CD4-positive, alpha-beta T cell treated with Interferon gamma for 1 hour (primary cell): ENCODE measurements around the gene ADCY9.

Experiments used
- DNase-seq: peaks from one replicate; pipeline ENCODE4 v3.0.0-alpha.2; 2020

The ADCY9 gene

GRCh38 chr16:4025428-4025827 lies 90.8 kb downstream of the ADCY9 start:
- no peak for DNase-seq

DNA sequence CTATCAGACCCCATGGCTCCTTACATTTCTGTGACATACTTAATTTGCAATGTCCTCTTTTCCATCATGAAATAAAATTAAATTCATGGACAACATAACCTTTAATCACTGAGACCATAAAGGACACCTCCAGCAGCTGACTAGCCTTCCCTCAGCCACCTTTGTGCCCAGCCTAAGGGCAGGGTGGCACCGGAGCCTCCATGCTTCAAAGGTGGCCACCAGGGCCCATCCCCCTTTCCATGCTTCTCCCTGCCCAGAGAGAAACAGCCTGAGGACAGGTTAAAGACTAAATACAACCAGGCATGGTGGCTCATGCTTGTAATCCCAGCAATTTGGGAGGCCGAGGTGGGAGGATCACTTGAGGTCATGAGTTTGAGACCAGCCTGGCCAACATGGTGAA lies 94.3 kb downstream of the ADCY9 start:
- DNase-seq, result no peak

DNA sequence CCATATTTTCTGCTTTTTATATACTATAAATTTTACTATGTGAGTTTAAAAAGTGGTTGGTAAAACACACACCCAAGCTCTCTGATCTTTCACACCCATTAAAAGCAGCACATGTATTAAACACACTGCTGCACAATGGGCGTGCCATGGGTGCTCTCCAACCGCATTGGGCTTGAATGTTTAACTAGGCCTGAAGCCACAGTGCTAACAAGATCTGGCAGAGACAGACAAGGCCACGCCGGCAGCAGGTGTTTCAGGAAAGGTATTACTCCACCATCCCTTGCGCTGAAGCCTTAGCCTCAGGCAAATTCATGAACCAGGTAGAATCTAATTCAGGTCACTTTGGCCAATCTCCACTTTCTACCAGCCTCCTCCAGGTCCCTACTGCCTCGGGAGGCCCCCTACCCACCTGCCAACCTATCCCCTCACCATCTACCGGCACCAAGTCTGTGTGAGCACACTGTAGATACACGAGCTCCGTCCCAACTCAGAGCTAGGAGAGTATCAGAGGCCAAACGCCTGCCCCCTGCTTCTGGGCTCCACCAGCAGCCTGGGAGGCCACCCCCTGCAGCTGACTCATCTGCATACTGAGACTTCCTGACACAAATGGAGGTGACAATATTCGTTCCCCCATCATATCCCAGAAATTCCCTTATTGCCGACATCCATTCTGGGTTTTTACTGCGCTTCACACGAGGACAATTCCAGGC lies 95.0 kb downstream of the ADCY9 start:
- no peak for DNase-seq

- no peak for DNase-seq
These were observed 96.9 kb downstream of the ADCY9 start for GRCh38 chr16:4019371-4019791.

DNA sequence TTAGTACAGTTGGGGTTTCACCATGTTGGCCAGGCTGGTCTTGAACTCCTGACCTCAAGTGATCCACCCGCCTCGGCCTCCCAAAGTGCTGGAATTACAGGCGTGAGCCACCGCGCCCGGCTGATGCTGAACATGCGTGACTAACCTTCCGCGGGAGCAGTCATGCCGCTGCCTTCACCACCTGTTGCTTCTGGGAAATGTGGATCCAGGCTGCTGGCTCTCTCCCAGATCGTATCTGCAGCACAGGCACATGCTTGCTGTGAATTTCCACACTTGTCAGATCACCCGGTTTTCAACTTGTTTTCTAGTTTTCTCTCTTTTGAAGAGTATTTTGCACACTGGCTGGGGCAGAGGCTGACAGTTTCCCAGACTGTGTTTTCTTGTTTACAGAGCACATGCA lies 97.9 kb downstream of the ADCY9 start:
- no peak for DNase-seq

- no peak for DNase-seq
These were observed 98.4 kb downstream of the ADCY9 start for GRCh38 chr16:4017807-4018206.

- peak; percentile 15 for DNase-seq
These were observed 99.6 kb downstream of the ADCY9 start for GRCh38 chr16:4016658-4017057.

DNA sequence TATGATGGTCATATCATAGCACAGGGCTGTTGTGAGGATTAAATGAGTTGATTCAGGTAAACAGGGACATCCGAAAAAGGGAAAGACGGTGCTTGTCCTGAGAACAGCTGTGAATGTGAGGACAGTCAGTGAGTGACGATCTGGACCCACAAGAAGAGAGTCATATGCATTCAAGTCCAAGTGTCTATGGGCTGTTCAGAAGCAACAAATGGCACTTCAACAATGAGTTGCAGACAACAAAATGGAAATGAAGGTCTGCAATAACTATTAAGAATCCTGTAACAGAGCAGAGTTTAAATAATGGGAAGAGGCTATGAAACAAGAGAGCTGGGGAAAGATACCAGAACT lies 100.3 kb downstream of the ADCY9 start:
- no peak for DNase-seq

DNA sequence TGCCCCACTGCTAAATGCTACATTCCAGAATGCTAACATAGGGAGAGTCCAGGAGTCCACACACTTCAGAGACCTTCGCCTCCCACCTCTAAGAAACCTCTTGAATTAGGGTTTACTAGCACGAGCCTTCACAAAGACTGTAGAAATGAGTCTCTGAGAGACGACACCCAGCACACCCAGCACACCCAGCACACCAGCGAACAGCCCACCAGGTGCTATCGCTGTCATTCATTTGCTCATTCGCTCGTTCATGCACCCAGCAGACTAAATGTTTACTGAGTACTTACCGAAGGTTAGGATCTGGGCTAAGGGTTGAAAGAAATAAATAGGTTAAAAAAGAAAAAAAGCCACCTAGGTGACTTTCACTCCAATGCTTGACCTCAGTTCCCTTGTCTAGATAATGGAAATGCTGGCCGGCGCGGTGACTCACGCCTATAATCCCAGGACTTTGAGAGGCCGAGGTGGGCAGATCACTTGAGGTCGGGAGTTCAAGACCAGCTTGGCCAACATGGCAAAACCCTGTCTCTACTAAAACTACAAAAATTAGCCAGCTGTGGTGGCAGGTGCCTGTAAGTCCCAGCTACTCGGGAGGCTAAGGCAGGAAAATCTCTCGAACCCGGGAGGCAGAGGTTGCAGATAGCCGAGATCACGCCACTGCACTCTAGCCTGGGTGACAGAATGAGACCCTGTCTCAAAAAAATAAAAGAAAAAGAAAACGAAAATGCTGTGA lies 100.8 kb downstream of the ADCY9 start:
- no peak for DNase-seq

DNA sequence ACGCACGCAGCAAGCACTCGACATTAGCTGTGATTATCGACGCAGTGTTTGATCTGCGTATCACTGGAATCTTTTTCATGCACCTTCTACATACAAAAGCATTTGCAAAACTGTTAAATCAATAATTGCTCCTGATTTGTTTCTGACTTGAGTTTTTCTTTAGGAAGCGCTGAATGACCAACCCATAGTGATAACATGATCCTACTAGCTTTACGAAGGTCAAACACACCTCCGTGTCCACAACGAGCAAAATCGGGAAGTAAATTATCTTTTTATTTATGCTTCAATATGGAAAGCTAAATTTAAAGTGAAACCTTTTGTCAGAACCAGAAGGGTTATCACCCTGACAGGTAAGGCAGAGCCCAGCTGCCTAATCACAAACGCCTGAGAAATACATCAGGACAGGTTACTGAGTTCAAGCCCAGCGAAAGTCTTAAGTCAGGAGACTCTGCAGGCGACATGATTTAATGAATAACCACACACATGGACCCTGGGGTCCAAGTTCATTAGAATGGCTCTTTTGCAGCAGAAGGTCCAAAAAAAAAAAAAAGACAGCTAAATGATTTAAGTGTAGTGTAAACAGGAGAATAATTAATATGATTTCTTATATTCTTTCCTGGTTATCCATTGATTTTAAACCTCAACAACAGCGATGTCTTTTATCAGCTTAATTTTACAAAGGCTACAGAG lies 104.2 kb downstream of the ADCY9 start:
- no peak for DNase-seq

DNA sequence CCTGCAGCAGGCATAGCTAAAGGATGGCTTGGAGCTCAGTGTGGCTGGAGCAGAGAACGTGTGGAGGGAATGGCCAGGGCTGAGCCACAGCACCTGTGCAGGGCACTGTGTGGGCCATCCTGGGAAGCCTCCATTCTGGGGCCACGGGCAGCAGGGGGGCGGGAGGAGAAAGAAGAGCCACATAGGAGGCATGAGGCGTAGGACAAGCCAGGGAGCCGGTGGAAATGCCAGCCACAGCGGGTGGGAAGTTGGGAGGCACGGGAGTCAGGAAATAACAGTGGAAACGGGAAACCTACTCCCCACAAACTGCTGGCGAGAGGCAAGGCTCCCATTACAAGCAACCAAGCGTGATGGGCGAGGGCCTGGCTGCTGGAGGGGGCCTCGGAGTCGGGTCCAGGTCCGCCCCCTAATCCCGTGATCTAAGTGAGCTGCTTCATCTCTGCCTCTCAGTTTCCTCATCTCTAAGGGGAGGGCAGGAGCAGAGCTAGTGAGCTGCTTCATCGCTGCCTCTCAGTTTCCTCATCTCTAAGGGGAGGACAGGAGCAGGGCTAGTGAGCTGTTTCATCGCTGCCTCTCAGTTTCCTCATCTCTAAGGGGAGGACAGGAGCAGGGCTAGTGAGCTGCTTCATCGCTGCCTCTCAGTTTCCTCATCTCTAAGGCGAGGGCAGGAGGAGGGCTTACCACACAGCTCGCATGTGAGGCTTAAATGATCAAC lies 104.9 kb downstream of the ADCY9 start:
- peak; percentile 31 for DNase-seq

DNA sequence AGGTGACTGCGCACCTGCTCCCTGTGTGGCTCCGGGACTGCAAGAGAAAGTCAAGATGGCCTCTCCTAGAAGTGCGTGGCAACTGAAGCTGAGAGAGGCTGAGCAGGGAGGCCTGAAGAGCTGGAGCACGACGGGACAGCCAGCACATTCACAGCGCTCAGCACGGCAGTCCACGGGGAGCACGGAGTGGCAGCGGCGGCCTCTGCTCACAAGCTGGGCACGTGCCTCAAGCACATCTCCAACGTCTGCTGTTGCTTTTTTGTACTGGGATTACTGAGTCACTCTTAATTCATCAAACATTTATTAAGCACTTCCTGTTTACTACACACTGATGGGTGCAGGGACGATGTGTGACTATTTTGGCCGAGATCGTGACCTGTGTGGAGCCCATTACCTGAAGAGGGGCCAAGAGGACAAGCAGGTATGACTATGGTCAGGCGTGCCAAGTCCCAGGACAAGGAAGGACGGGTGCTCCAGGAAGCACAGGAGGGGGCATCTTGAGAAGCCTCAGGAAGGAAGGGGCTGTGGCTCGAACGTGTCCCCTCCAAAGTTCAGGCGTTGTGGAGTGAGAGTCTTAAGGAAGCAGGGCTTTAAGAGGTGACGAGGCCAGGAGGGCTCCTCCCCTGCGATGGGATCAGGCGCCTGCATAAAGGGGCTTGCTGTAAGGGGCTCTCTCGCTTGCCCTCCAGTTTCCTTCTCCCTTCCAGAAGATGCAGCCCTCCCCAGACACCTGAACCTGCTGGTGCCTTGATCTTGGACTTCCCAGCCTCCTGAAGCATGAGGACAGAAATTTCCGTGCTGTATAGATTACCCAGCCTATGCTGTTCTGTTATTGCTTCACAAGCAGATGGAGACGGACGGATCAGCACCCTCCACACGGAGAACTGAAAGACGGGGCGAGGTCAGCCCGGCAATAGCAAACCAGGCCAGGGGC lies 105.8 kb downstream of the ADCY9 start:
- no peak for DNase-seq

- no peak for DNase-seq
These were observed 107.1 kb downstream of the ADCY9 start for GRCh38 chr16:4009177-4009576.

DNA sequence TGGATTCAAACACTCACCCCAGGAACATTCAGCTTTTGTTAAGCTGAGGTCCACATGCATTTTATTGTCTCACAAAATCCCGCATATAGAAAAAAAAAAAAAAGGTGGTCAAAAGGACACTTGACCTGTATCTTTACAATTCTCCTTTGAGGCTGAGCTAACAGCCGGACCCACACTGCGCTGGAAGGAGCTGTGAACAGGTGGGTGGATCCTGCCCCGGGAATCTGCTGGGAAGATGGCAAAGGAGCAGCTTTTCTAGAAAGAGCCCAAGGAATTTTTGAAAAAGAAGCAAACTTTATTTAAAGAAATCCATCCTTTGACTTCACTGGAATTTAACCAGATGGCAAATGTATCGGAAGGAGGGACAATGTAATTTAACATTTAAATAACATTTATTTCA lies 108.1 kb downstream of the ADCY9 start:
- no peak for DNase-seq

DNA sequence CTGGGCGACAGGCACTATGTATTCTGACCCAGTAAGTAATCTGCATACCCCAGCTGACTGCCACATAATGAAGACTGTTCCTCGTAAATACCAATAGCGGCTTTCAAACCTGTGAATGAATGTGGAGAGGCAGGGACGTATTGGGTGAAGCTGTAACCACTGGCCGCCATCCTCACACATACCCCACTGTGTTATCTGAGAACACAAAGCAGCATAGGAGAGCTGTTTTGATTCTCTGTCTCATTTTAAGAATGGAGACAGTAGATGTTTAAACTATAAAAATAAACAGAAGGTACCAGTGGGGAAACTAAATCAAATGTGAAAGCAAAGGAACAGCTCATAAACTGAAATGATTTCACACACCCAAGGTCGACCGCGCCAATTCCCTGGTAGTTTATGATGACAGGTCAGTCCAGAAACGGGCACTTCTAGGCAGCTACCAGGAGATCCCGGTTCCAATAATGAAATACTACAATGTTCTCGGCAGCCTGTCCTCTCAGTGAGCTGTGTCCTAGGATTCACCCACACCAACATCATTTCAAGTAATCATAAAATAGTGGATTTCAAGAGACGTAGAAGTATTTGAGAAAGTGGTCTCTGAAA lies 109.7 kb downstream of the ADCY9 start:
- DNase-seq, result no peak

DNA sequence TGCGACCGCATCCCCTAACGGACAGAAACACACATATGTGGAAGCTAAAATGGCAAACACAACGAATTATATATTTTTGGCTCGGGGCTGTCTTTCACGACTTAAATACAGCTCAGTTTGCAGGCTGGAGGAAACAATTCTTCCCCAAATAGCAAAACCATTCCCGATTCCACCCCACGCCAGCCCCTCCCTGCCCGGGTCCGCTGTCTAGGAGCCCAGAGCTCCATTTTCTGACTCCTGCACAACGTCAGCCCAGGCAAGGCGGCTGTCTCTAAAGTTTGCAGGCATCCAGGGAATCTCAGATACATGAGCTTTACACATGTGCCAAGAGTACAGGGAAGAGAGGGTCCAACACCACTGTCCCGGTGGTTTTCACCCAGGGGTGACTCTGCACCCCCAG lies 110.5 kb downstream of the ADCY9 start:
- DNase-seq, result no peak

GRCh38 chr16:4005281-4005680 lies 111.0 kb downstream of the ADCY9 start:
- DNase-seq, result no peak

DNA sequence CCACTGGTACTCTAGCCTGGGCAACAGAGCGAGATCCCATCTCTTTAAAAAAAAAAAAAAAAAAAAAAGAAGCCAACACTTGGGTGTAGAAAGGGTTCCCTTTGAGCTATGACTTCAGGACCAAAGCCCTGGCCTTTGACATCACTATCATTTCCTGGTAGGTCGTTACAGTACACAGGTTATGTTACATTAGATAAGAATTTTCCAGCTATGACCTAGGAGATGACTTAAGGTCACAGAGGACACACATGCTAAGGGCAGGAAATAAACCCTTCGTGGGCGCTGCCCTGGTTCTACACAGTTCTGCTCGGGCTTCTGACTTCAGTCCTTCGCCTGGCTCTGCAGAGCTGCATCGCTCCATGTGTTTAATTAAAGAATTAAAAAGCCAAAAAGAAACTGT lies 112.0 kb downstream of the ADCY9 start:
- DNase-seq, result no peak

DNA sequence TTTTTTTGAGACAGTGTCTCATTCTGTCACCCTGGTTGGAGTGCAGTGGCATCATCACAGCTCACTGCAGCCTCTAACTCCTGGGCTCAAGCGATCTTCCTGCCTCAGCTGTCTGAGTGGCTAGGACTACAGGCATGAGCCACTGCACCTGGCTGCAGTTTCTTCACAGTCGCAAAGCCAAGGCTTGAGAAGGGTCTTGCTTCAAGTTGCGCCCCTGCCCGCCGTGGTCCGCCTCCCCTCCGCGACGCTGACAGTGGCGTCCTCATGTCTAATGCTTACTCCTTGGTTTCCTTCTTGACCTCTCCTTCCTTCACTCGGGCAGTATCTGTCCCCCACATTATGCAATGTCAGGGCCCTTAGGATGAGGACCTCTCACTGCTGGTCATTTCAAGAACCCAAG lies 112.7 kb downstream of the ADCY9 start:
- no peak for DNase-seq

- DNase-seq, result no peak
These were observed 113.1 kb downstream of the ADCY9 start for GRCh38 chr16:4003166-4003565.

GRCh38 chr16:4002121-4002520 lies 114.1 kb downstream of the ADCY9 start:
- no peak for DNase-seq
